Progenitor cell of endocrine pancreas (in vitro differentiated cells): ENCODE measurements around the gene RBM10. TPM values are rescaled to one million over a fixed set of nuclear protein-coding genes. Genes with fewer than 3 reads are reported as not detected.

Experiments used
- DNase-seq: peaks from one replicate; pipeline ENCODE4 v3.0.0; 2021; ENCODE audit warnings: low spot score; ENCODE audit not compliant: unreplicated experiment
- H3K27ac Mint-ChIP-seq: 2 replicates; pipeline ENCODE4 v1.8.0; 2021; ENCODE audit warnings: mild to moderate bottlenecking, moderate library complexity, mixed read lengths
- H3K27me3 Mint-ChIP-seq: 2 replicates; pipeline ENCODE4 v1.8.0; 2021; ENCODE audit warnings: mixed read lengths
- H3K36me3 Mint-ChIP-seq: 2 replicates; pipeline ENCODE4 v1.8.0; 2022; ENCODE audit warnings: mixed read lengths; ENCODE audit not compliant: insufficient read depth
- H3K4me1 Mint-ChIP-seq: 2 replicates; pipeline ENCODE4 v1.8.0; 2021; ENCODE audit warnings: low read depth, mixed read lengths
- H3K4me3 Mint-ChIP-seq: 2 replicates; pipeline ENCODE4 v1.8.0; 2021; ENCODE audit warnings: low read depth, mild to moderate bottlenecking, moderate library complexity, mixed read lengths
- H3K9me3 Mint-ChIP-seq: 2 replicates; pipeline ENCODE4 v1.8.0; 2021; ENCODE audit warnings: low read depth, mixed read lengths
- total RNA-seq: library from RNA; stranded (reverse); gene quantifications from 2 replicates; pipeline ENCODE4 v1.2.1, GENCODE V29; 2021
- TF ChIP-seq, protein P1 (sequence below): fragments of 200-600 bp; sonication (generic); IDR thresholded peaks from one replicate; pipeline ENCODE4 v1.5.0; 2021; ENCODE audit warnings: antibody characterized with exemption, mild to moderate bottlenecking; ENCODE audit not compliant: unreplicated experiment

RBM10 gene
- total RNA-seq, 1 donor from 2014 or later: 68.2 TPM

GRCh38 chrX:47215291-47215900, 70.4 kb downstream of the RBM10 start:
- H3K4me1 Mint-ChIP-seq: peaks cover 31% of the 10 kb centered on the region

DNA sequence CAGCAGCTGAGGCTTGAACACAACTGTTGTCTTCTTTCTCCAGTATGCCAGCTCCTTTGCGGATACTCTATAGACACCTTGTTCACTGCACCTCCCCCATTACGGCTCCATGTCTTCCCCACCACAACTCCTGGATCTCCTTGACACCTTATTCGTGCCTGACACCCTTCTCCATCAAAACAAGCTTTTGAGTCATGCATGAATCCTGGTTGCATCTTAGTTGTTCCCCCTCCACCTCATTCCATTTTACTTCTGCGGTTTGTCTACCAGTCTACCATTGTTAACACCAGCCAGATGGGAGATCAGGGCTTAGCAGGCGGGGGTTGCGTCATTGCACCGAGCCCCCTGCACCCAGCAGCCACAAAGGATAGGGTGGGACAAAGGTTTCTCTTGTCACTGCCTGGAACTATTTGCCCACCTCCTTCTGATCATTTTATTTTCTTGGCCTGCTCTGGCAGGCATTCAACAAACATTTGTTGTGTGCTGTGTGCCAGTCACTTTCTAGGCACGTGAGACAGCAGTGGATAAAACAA, 71.4 kb downstream of the RBM10 start:
- no peaks in the 10 kb centered on the region for H3K27me3 Mint-ChIP-seq
- H3K4me3 Mint-ChIP-seq: no peak overlapping the region
- H3K27ac Mint-ChIP-seq: peak overlapping the region; percentile 100
- no peaks in the 10 kb centered on the region for H3K9me3 Mint-ChIP-seq
- DNase-seq: no peak
- H3K4me1 Mint-ChIP-seq: peaks cover 37% of the 10 kb centered on the region
- TF ChIP-seq, protein P1, sequence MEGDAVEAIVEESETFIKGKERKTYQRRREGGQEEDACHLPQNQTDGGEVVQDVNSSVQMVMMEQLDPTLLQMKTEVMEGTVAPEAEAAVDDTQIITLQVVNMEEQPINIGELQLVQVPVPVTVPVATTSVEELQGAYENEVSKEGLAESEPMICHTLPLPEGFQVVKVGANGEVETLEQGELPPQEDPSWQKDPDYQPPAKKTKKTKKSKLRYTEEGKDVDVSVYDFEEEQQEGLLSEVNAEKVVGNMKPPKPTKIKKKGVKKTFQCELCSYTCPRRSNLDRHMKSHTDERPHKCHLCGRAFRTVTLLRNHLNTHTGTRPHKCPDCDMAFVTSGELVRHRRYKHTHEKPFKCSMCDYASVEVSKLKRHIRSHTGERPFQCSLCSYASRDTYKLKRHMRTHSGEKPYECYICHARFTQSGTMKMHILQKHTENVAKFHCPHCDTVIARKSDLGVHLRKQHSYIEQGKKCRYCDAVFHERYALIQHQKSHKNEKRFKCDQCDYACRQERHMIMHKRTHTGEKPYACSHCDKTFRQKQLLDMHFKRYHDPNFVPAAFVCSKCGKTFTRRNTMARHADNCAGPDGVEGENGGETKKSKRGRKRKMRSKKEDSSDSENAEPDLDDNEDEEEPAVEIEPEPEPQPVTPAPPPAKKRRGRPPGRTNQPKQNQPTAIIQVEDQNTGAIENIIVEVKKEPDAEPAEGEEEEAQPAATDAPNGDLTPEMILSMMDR: no peak
- peaks cover 36% of the 10 kb centered on the region for H3K36me3 Mint-ChIP-seq

More at GRCh38 chrX:47215291-47215900, 70.4 kb downstream of the RBM10 start:
- Mint-ChIP-seq H3K27me3 (no peaks in the 10 kb centered on the region), H3K27ac (peak overlapping the region; percentile 42), H3K9me3 (no peaks in the 10 kb centered on the region), H3K4me3 (no peak overlapping the region), H3K36me3 (peaks cover 38% of the 10 kb centered on the region)
- DNase-seq: no peak
- TF ChIP-seq, protein P1: no peak

DNA sequence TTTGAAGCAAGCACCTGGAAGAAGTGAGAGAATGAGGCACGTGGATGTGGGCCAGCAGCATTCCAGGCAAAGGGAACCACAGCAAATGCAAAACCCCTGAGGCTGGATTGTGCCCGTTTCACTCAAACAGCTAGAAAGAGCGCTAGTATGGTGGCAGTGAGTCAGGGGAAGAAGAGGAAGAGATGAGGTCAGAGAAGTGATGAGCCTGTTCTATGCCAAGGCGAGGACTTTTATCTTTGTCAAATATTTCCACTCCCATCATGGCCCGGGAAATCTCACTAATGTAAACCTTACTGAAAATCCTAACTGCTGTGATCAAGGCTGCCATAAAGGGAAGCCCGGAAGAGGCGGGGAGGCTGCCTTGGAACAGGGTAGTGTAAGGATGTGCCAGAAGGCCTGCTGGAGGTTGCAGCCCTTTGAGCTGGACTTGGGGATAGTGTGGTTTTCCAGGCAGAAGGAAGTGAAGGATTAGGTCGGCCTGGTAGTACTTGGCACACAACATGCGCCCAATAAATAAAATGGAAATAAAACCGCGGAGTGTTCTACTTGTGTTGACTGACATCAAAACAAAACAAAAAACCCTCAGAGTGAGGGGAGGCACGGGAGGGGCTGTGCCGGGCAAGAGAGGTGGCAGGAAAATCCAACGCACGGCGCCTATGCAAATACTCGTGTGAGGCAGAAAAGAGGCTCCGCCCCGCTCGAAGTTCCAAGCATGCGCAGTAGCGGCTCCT, 72.3 kb downstream of the RBM10 start:
- DNase-seq: no peak
- H3K27me3 Mint-ChIP-seq: no peaks in the 10 kb centered on the region
- TF ChIP-seq, protein P1: no peak
- H3K4me3 Mint-ChIP-seq: peak overlapping the region; percentile 97
- H3K27ac Mint-ChIP-seq: peak overlapping the region; percentile 100
- H3K9me3 Mint-ChIP-seq: no peaks in the 10 kb centered on the region
- peaks cover 33% of the 10 kb centered on the region for H3K36me3 Mint-ChIP-seq
- H3K4me1 Mint-ChIP-seq: peaks cover 37% of the 10 kb centered on the region

- Mint-ChIP-seq H3K4me3 (peak overlapping the region; percentile 97), H3K4me1 (peaks cover 37% of the 10 kb centered on the region), H3K27me3 (no peaks in the 10 kb centered on the region), H3K36me3 (peaks cover 31% of the 10 kb centered on the region), H3K9me3 (no peaks in the 10 kb centered on the region), H3K27ac (peak overlapping the region; percentile 100)
- DNase-seq: peak; percentile 96
- TF ChIP-seq, protein P1: no peak
Observed at GRCh38 chrX:47217852-47218279, 72.8 kb downstream of the RBM10 start.

GRCh38 chrX:47218280-47218919, 73.4 kb downstream of the RBM10 start, which contains the start of gene CDK16:
CDK16 (plus strand) TSS chrX:47218681; CDS start chrX:47223558, 4,877 bp downstream.
- Mint-ChIP-seq H3K27ac (peak within 1 kb of the TSS; percentile 100), H3K36me3 (peaks cover 29% of the 10 kb centered on the region), H3K4me3 (peak within 1 kb of the TSS; percentile 97), H3K4me1 (peaks cover 37% of the 10 kb centered on the region), H3K27me3 (no peaks in the 10 kb centered on the region), H3K9me3 (no peaks in the 10 kb centered on the region)
- DNase-seq: peak; percentile 75
- TF ChIP-seq, protein P1: no peak
